Measurements from ENCODE around the gene GRID1. TPM values are rescaled to one million over a fixed set of nuclear protein-coding genes. Genes with fewer than 3 reads are reported as not detected.

Gene GRID1
- total RNA-seq, 2 experiments from 2014 or later, result not detected

GRCh38 chr10:86372784-86373239 lies 6.2 kb upstream of the GRID1 start:
- Mint-ChIP-seq H3K4me3 (no peak overlapping the region), H3K27me3 (peaks cover 52% of the 10 kb centered on the region), H3K27ac (no peak overlapping the region), H3K4me1 (peaks cover 3% of the 10 kb centered on the region), H3K36me3 (ENCODE audit: low read depth) (no peaks in the 10 kb centered on the region), H3K9me3 (no peaks in the 10 kb centered on the region)
- POLR2A ChIA-PET, result no interaction called here
- CTCF ChIA-PET, result no interaction called here
- DNase-seq, result no peak

- DNase-seq, result no peak
- H3K36me3 Mint-ChIP-seq (ENCODE audit: low read depth), result no peaks in the 10 kb centered on the region
- CTCF ChIA-PET, result no interaction called here
- no peak overlapping the region for H3K4me3 Mint-ChIP-seq
- POLR2A ChIA-PET, result no interaction called here
- peaks cover 3% of the 10 kb centered on the region for H3K4me1 Mint-ChIP-seq
- H3K27me3 Mint-ChIP-seq, result peaks cover 56% of the 10 kb centered on the region
- H3K9me3 Mint-ChIP-seq, result no peaks in the 10 kb centered on the region
- no peak overlapping the region for H3K27ac Mint-ChIP-seq
These were observed 5.7 kb upstream of the GRID1 start for GRCh38 chr10:86372119-86372783.

GRCh38 chr10:86371691-86372090 lies 5.1 kb upstream of the GRID1 start:
- no peak for DNase-seq
- H3K36me3 Mint-ChIP-seq (ENCODE audit: low read depth), result no peaks in the 10 kb centered on the region
- POLR2A ChIA-PET, result no interaction called here
- H3K4me3 Mint-ChIP-seq, result no peak overlapping the region
- peaks cover 3% of the 10 kb centered on the region for H3K4me1 Mint-ChIP-seq
- H3K27ac Mint-ChIP-seq, result no peak overlapping the region
- CTCF ChIA-PET, result no interaction called here
- peaks cover 57% of the 10 kb centered on the region for H3K27me3 Mint-ChIP-seq
- H3K9me3 Mint-ChIP-seq, result no peaks in the 10 kb centered on the region

GRCh38 chr10:86371116-86371515 lies 4.5 kb upstream of the GRID1 start:
- H3K36me3 Mint-ChIP-seq (ENCODE audit: low read depth), result no peaks in the 10 kb centered on the region
- no peak overlapping the region for H3K27ac Mint-ChIP-seq
- POLR2A ChIA-PET, result no interaction called here

GRCh38 chr10:86370006-86370585 lies 3.5 kb upstream of the GRID1 start:
- CTCF ChIA-PET, result interaction anchor here (1.5 kb wide), 1 partner anchor 9 kb away, joined by 4 read pairs; no protein-coding TSS in a partner anchor

More at GRCh38 chr10:86371116-86371515, 4.5 kb upstream of the GRID1 start:
- no peaks in the 10 kb centered on the region for H3K9me3 Mint-ChIP-seq
- no peak overlapping the region for H3K4me3 Mint-ChIP-seq
- no peak for DNase-seq
- peaks cover 57% of the 10 kb centered on the region for H3K27me3 Mint-ChIP-seq
- CTCF ChIA-PET, result interaction anchor here (1.5 kb wide), 1 partner anchor 10 kb away, joined by 4 read pairs; no protein-coding TSS in a partner anchor
- peaks cover 3% of the 10 kb centered on the region for H3K4me1 Mint-ChIP-seq

GRCh38 chr10:86368987-86369386 lies 2.4 kb upstream of the GRID1 start:
- CTCF ChIA-PET, result interaction anchor here (1.0 kb wide), 1 partner anchor 216 kb away, joined by 3 read pairs; no protein-coding TSS in a partner anchor
- POLR2A ChIA-PET, result no interaction called here
- DNase-seq, result no peak
- Mint-ChIP-seq H3K27ac (no peak overlapping the region), H3K9me3 (no peaks in the 10 kb centered on the region), H3K36me3 (ENCODE audit: low read depth) (no peaks in the 10 kb centered on the region), H3K27me3 (peaks cover 60% of the 10 kb centered on the region), H3K4me3 (no peak overlapping the region), H3K4me1 (peaks cover 9% of the 10 kb centered on the region)

More at GRCh38 chr10:86370006-86370585, 3.5 kb upstream of the GRID1 start:
- Mint-ChIP-seq H3K27me3 (peaks cover 61% of the 10 kb centered on the region), H3K36me3 (ENCODE audit: low read depth) (no peaks in the 10 kb centered on the region), H3K9me3 (no peaks in the 10 kb centered on the region), H3K4me1 (peaks cover 7% of the 10 kb centered on the region), H3K27ac (no peak overlapping the region), H3K4me3 (no peak overlapping the region)
- DNase-seq, result no peak
- POLR2A ChIA-PET, result no interaction called here

- CTCF ChIA-PET, result no interaction called here
- POLR2A ChIA-PET, result no interaction called here
- DNase-seq, result no peak
- Mint-ChIP-seq H3K36me3 (ENCODE audit: low read depth) (no peaks in the 10 kb centered on the region), H3K4me3 (no peak overlapping the region), H3K4me1 (peaks cover 10% of the 10 kb centered on the region), H3K9me3 (no peaks in the 10 kb centered on the region), H3K27ac (no peak overlapping the region), H3K27me3 (peaks cover 65% of the 10 kb centered on the region)
These were observed 1.5 kb upstream of the GRID1 start for GRCh38 chr10:86368046-86368445.

GRCh38 chr10:86367152-86367951 lies 757 bp upstream of the GRID1 start:
- DNase-seq, result no peak
- Mint-ChIP-seq H3K36me3 (ENCODE audit: low read depth) (no peaks in the 10 kb centered on the region), H3K27me3 (peaks cover 72% of the 10 kb centered on the region), H3K9me3 (no peaks in the 10 kb centered on the region), H3K4me3 (no peak overlapping the region), H3K27ac (no peak overlapping the region), H3K4me1 (peaks cover 10% of the 10 kb centered on the region)
- ChIA-PET CTCF (no interaction called here), POLR2A (no interaction called here)

GRCh38 chr10:86366902-86367151 lies 232 bp upstream of the GRID1 start:
- H3K9me3 Mint-ChIP-seq, result no peaks in the 10 kb centered on the region
- no peak for DNase-seq
- no peaks in the 10 kb centered on the region for H3K36me3 Mint-ChIP-seq (ENCODE audit: low read depth)
- H3K27ac Mint-ChIP-seq, result no peak overlapping the region
- H3K27me3 Mint-ChIP-seq, result peaks cover 71% of the 10 kb centered on the region
- H3K4me3 Mint-ChIP-seq, result no peak overlapping the region
- POLR2A ChIA-PET, result no interaction called here
- peaks cover 10% of the 10 kb centered on the region for H3K4me1 Mint-ChIP-seq
- CTCF ChIA-PET, result no interaction called here

GRCh38 chr10:86365346-86366032 lies 1.1 kb downstream of the GRID1 start:
- peaks cover 10% of the 10 kb centered on the region for H3K4me1 Mint-ChIP-seq
- H3K36me3 Mint-ChIP-seq (ENCODE audit: low read depth), result no peaks in the 10 kb centered on the region
- peaks cover 75% of the 10 kb centered on the region for H3K27me3 Mint-ChIP-seq
- H3K9me3 Mint-ChIP-seq, result no peaks in the 10 kb centered on the region
- no peak for DNase-seq
- CTCF ChIA-PET, result no interaction called here
- H3K4me3 Mint-ChIP-seq, result peak overlapping the region; percentile 59
- H3K27ac Mint-ChIP-seq, result no peak overlapping the region
- POLR2A ChIA-PET, result no interaction called here

GRCh38 chr10:86364491-86365345 lies 1.9 kb downstream of the GRID1 start:
- H3K4me1 Mint-ChIP-seq, result peaks cover 10% of the 10 kb centered on the region
- POLR2A ChIA-PET, result no interaction called here
- H3K9me3 Mint-ChIP-seq, result no peaks in the 10 kb centered on the region
- no peaks in the 10 kb centered on the region for H3K36me3 Mint-ChIP-seq (ENCODE audit: low read depth)
- CTCF ChIA-PET, result no interaction called here
- H3K4me3 Mint-ChIP-seq, result no peak overlapping the region
- peaks cover 68% of the 10 kb centered on the region for H3K27me3 Mint-ChIP-seq
- H3K27ac Mint-ChIP-seq, result no peak overlapping the region
- DNase-seq, result no peak

GRCh38 chr10:86363833-86364490 lies 2.6 kb downstream of the GRID1 start:
- POLR2A ChIA-PET, result no interaction called here
- no peak overlapping the region for H3K27ac Mint-ChIP-seq
- DNase-seq, result no peak
- H3K36me3 Mint-ChIP-seq (ENCODE audit: low read depth), result no peaks in the 10 kb centered on the region
- CTCF ChIA-PET, result no interaction called here
- peaks cover 65% of the 10 kb centered on the region for H3K27me3 Mint-ChIP-seq
- H3K4me1 Mint-ChIP-seq, result peaks cover 10% of the 10 kb centered on the region
- H3K9me3 Mint-ChIP-seq, result no peaks in the 10 kb centered on the region
- H3K4me3 Mint-ChIP-seq, result peak overlapping the region; percentile 17

Measured in activated CD4-positive, alpha-beta memory T cell treated with anti-CD3 and anti-CD28 coated beads, Interleukin-2, amount 10 ng/mL, durations not matched to agents 7 days and 5 days (primary cell).